H1 (cell line): ENCODE data around the gene CDC42EP1. TPM values are rescaled to one million over a fixed set of nuclear protein-coding genes. Genes with fewer than 3 reads are reported as not detected.

ENCODE experiments used
- CTCF ChIA-PET: fragments of 300-600 bp; sonication (Branson Sonifier 250); formaldehyde crosslinking; loops from one replicate; lab custom pipeline; 2021; ENCODE audit not compliant: partially characterized antibody; lab: Charles Lee
- POLR2A ChIA-PET: fragments of 300-600 bp; sonication (Branson Sonifier 250); formaldehyde crosslinking; loops from one replicate; lab custom pipeline; 2021; ENCODE audit warnings: inconsistent platforms; ENCODE audit not compliant: partially characterized antibody; lab: Charles Lee
- DNase-seq, 2 experiments: peaks; one replicate each; pipeline versions ENCODE4 v3.0.0 to v3.0.0-alpha.2; 2010 to 2022; ENCODE audit warnings: low spot score in 2 of 2, low read depth in 1 of 2, mixed read lengths in 1 of 2
- FAIRE-seq: peaks from 2 replicates; lab custom pipeline; 2011; peaks lifted over from hg19 to GRCh38; lab: Jason Lieb, UNC
- H2AFZ ChIP-seq: 2 replicates; pipeline ENCODE4 v1.8.1; 2012; ENCODE audit warnings: low read length, inconsistent platforms
- H2AK5ac ChIP-seq: 2 replicates; pipeline ENCODE4 v1.6.1; 2013; ENCODE audit warnings: low read depth, low read length
- H2BK120ac ChIP-seq: replicated peaks from 2 replicates; pipeline ENCODE3; 2013; ENCODE audit warnings: low read depth, low read length, inconsistent platforms
- H2BK12ac ChIP-seq: 2 replicates; pipeline ENCODE4 v1.6.1; 2013; ENCODE audit warnings: low read depth, low read length
- H2BK15ac ChIP-seq: 2 replicates; pipeline ENCODE4 v1.6.1; 2013; ENCODE audit warnings: low read length
- H2BK20ac ChIP-seq: 2 replicates; pipeline ENCODE4 v1.6.1; 2013; ENCODE audit warnings: low read length
- H2BK5ac ChIP-seq: 2 replicates; pipeline ENCODE4 v1.6.1; 2013; ENCODE audit warnings: low read depth, low read length
- H3K14ac ChIP-seq: 2 replicates; pipeline ENCODE4 v1.6.1; 2013; ENCODE audit warnings: inconsistent platforms; ENCODE audit not compliant: insufficient read length
- H3K18ac ChIP-seq: 2 replicates; pipeline ENCODE4 v1.6.1; 2013; ENCODE audit warnings: low read length; ENCODE audit errors: extremely low read depth
- H3K23ac ChIP-seq: 2 replicates; pipeline ENCODE4 v1.6.1; 2013; ENCODE audit warnings: inconsistent platforms; ENCODE audit not compliant: insufficient read length
- H3K23me2 ChIP-seq: 2 replicates; pipeline ENCODE4 v1.6.1; 2013; ENCODE audit warnings: low read depth, low read length
- H3K27ac ChIP-seq: 2 replicates; pipeline ENCODE4 v1.6.1; 2011; ENCODE audit warnings: low read depth, low read length, inconsistent platforms
- H3K27me3 ChIP-seq, 4 experiments: replicated peaks in 1 of 4; 1 replicate in 1 of 4; 2 replicates in 3 of 4; pipeline versions ENCODE4 v1.6.1 to v1.8.1; 2011 to 2013; ENCODE audit warnings: low read length in 3 of 4, mild to moderate bottlenecking in 3 of 4, inconsistent platforms in 2 of 4, mixed read lengths in 2 of 4, moderate library complexity in 1 of 4; ENCODE audit not compliant: control insufficient read depth in 3 of 4, insufficient read depth in 3 of 4; ENCODE audit errors: extremely low read depth in 1 of 4
- H3K36me3 ChIP-seq, 4 experiments: 2 replicates each; pipeline versions ENCODE4 v1.6.1 to v1.8.1; 2011 to 2013; ENCODE audit warnings: mild to moderate bottlenecking in 4 of 4, low read length in 3 of 4, moderate library complexity in 2 of 4, control low read depth in 1 of 4, inconsistent platforms in 1 of 4; ENCODE audit not compliant: insufficient read depth in 4 of 4, control insufficient read depth in 2 of 4
- H3K4ac ChIP-seq: replicated peaks from 2 replicates; pipeline ENCODE3; 2013; ENCODE audit warnings: low read length, low read depth, mixed read lengths, inconsistent platforms; ENCODE audit not compliant: insufficient read length
- H3K4me1 ChIP-seq, 4 experiments: replicated peaks in 1 of 4; 1 replicate in 1 of 4; 2 replicates in 3 of 4; pipeline versions ENCODE4 v1.6.1 to v1.8.1; 2011 to 2013; ENCODE audit warnings: low read length in 3 of 4, inconsistent platforms in 2 of 4, mixed read lengths in 1 of 4; ENCODE audit not compliant: insufficient read depth in 4 of 4, control insufficient read depth in 3 of 4
- H3K4me2 ChIP-seq, 2 experiments: 2 replicates each; pipeline versions ENCODE4 v1.6.1 to v1.8.1; 2011 to 2013; ENCODE audit warnings: low read depth in 2 of 2, low read length in 2 of 2, control low read depth in 1 of 2, inconsistent platforms in 1 of 2, mild to moderate bottlenecking in 1 of 2; ENCODE audit not compliant: insufficient read depth in 1 of 2
- H3K4me3 ChIP-seq, 4 experiments: fragments of 200-600, 300-600 bp in 1 of 4; sonication (generic), shearing (Covaris generic), sonication (Bioruptor Twin) in 1 of 4; 2 replicates each; pipeline versions ENCODE4 v1.5.1 to v1.8.1; 2011 to 2016; ENCODE audit warnings: low read length in 4 of 4, low read depth in 3 of 4, control low read depth in 2 of 4, inconsistent platforms in 2 of 4, mild to moderate bottlenecking in 2 of 4, mixed read lengths in 1 of 4, moderate library complexity in 1 of 4; ENCODE audit not compliant: insufficient read depth in 2 of 4; ENCODE audit errors: extremely low read depth in 1 of 4
- H3K56ac ChIP-seq: replicated peaks from 2 replicates; pipeline ENCODE3; 2013; ENCODE audit warnings: low read depth, mild to moderate bottlenecking, mixed read lengths, low read length, inconsistent platforms; ENCODE audit not compliant: insufficient read length
- H3K79me1 ChIP-seq: 2 replicates; pipeline ENCODE4 v1.6.1; 2013; ENCODE audit warnings: low read depth, low read length, control low read depth
- H3K79me2 ChIP-seq, 2 experiments: 2 replicates each; pipeline versions ENCODE4 v1.6.1 to v1.8.1; 2012 to 2013; ENCODE audit warnings: low read length in 2 of 2, mild to moderate bottlenecking in 2 of 2, inconsistent platforms in 1 of 2; ENCODE audit not compliant: insufficient read depth in 2 of 2, control insufficient read depth in 1 of 2
- H3K9ac ChIP-seq, 4 experiments: replicated peaks in 1 of 4; 1 replicate in 1 of 4; 2 replicates in 3 of 4; pipeline versions ENCODE4 v1.6.1 to v1.8.1; 2011 to 2013; ENCODE audit warnings: low read depth in 3 of 4, low read length in 3 of 4, control low read depth in 2 of 4, mild to moderate bottlenecking in 2 of 4, moderate library complexity in 2 of 4, inconsistent platforms in 1 of 4; ENCODE audit errors: extremely low read depth in 1 of 4
- H3K9me3 ChIP-seq, 2 experiments: 2 replicates each; pipeline versions ENCODE4 v1.6.1 to v1.8.1; 2012 to 2013; ENCODE audit warnings: mild to moderate bottlenecking in 2 of 2, moderate library complexity in 2 of 2, control low read depth in 1 of 2, inconsistent platforms in 1 of 2, low read depth in 1 of 2, low read length in 1 of 2, mixed read lengths in 1 of 2; ENCODE audit not compliant: insufficient read depth in 2 of 2
- H4K20me1 ChIP-seq, 2 experiments: replicated peaks in 1 of 2; 2 replicates each; pipeline versions ENCODE3 to v1.8.1; 2011 to 2013; ENCODE audit warnings: inconsistent platforms in 2 of 2, low read length in 2 of 2, mild to moderate bottlenecking in 1 of 2; ENCODE audit not compliant: insufficient read depth in 2 of 2, control insufficient read depth in 1 of 2
- H4K5ac ChIP-seq: 2 replicates; pipeline ENCODE4 v1.6.1; 2013; ENCODE audit warnings: low read length, low read depth, mixed read lengths, inconsistent platforms; ENCODE audit not compliant: insufficient read length
- H4K8ac ChIP-seq: 2 replicates; pipeline ENCODE4 v1.8.0; 2013; ENCODE audit warnings: mild to moderate bottlenecking, moderate library complexity, low read length, inconsistent platforms; ENCODE audit not compliant: insufficient read depth; ENCODE audit errors: extremely low read depth
- H4K91ac ChIP-seq: replicated peaks from 2 replicates; pipeline ENCODE3; 2013; ENCODE audit warnings: low read length, mixed read lengths, inconsistent platforms; ENCODE audit not compliant: insufficient read length
- ASH2L ChIP-seq: fragments of 200-600, 300-600 bp; sonication (generic); IDR thresholded peaks from one replicate; pipeline ENCODE4 v1.7.1; 2017; ENCODE audit warnings: low read length
- ATF3 ChIP-seq: IDR thresholded peaks from 2 replicates; pipeline ENCODE4 v1.6.1; 2011; ENCODE audit warnings: low read depth, mild to moderate bottlenecking, low read length; ENCODE audit not compliant: insufficient read depth
- EZH2 ChIP-seq: fragments of 200-600 bp; sonication (generic); IDR thresholded peaks from 2 replicates; pipeline ENCODE4 v1.7.1; 2012; ENCODE audit warnings: low read depth, mild to moderate bottlenecking, moderate library complexity, low read length, inconsistent platforms; ENCODE audit not compliant: severe bottlenecking
- FOSL1 ChIP-seq: IDR thresholded peaks from 2 replicates; pipeline ENCODE4 v1.6.1; 2011; ENCODE audit warnings: mild to moderate bottlenecking, low read depth, low read length, moderate library complexity; ENCODE audit not compliant: insufficient read depth
- GABPA ChIP-seq: IDR thresholded peaks from 2 replicates; pipeline ENCODE4 v1.6.1; 2011; ENCODE audit warnings: mild to moderate bottlenecking, low read length, moderate library complexity, borderline replicate concordance; ENCODE audit not compliant: insufficient read depth
- GTF2F1 ChIP-seq: IDR thresholded peaks from 2 replicates; pipeline ENCODE4 v1.6.1; 2012; ENCODE audit warnings: low read depth, low read length, improper control_type of control experiment, borderline replicate concordance
- POLR2AphosphoS5 ChIP-seq: IDR thresholded peaks from 2 replicates; pipeline ENCODE4 v1.6.1; 2011; ENCODE audit warnings: low read depth, low read length
- RBBP5 ChIP-seq: IDR thresholded peaks from 2 replicates; pipeline ENCODE4 v1.7.1; 2012; ENCODE audit warnings: low read depth, mild to moderate bottlenecking, inconsistent platforms, low read length, moderate library complexity, borderline replicate concordance
- RFX5 ChIP-seq: IDR thresholded peaks from 2 replicates; pipeline ENCODE4 v1.6.1; 2011; ENCODE audit warnings: low read depth, low read length, improper control_type of control experiment, borderline replicate concordance
- SIRT6 ChIP-seq: IDR thresholded peaks from one replicate; pipeline ENCODE4 v1.7.1; 2012; ENCODE audit warnings: low read length, inconsistent platforms
- SIX5 ChIP-seq: IDR thresholded peaks from 2 replicates; pipeline ENCODE4 v1.6.1; 2011; ENCODE audit warnings: mild to moderate bottlenecking, low read depth, low read length
- SP4 ChIP-seq: IDR thresholded peaks from 2 replicates; pipeline ENCODE4 v1.6.1; 2012; ENCODE audit warnings: low read length, inconsistent platforms
- TBP ChIP-seq: IDR thresholded peaks from 2 replicates; pipeline ENCODE4 v1.6.1; 2011; ENCODE audit warnings: low read depth, low read length, improper control_type of control experiment
- WGBS, 2 experiments: shearing (Covaris generic) in 1 of 2; methylation state at CpG; one replicate each; pipeline versions ENCODE4 v1.1.6 to v1.1.7; 2013 to 2015; ENCODE audit warnings: low lambda C conversion rate in 2 of 2, mixed read lengths in 2 of 2, inconsistent platforms in 1 of 2, low coverage in 1 of 2, missing lambda C conversion rate in 1 of 2; ENCODE audit not compliant: insufficient replicate concordance in 2 of 2, insufficient coverage in 1 of 2, insufficient read length in 1 of 2; ENCODE audit errors: extremely low coverage in 1 of 2, missing lambda C conversion rate in 1 of 2; 5-methylcytosine and 5-hydroxymethylcytosine counted together
- polyA plus RNA-seq, 7 experiments: library from polyadenylated mRNA; depleted of rRNA in 3 of 7; stranded (reverse) in 5 of 7; unstranded in 2 of 7; fragments of >200 nt in 5 of 7; fragments of 200-250 nt in 2 of 7; gene quantifications; 1 replicate in 5 of 7; 2 replicates in 1 of 7; 4 replicates in 1 of 7; pipeline versions ENCODE4 v1.2.1 to v1.2.3, GENCODE V29; 2011 to 2013; ENCODE audit warnings: missing spikeins in 2 of 7, mixed read lengths in 2 of 7
- total RNA-seq: library from RNA; stranded (reverse); fragmentation: NEBNext Ultra II Directional; extraction: Animal tissue kit (Norgen Biotek cat#: 25700); gene quantifications from 2 replicates; pipeline ENCODE4 v1.2.1, GENCODE V29; 2021

CDC42EP1 gene
- total and polyA plus RNA-seq, 2 of the 8 experiments (the other 6 are each of a cell fraction or from before 2014, with no cell fraction given), result 8.3 to 11.2 TPM

- Histone ChIP-seq H3K4me3 (no peak overlapping the region), H2BK12ac (peak overlapping the region; percentile 97; the same call in 1 of the 2 replicates), H3K9me3 (no peaks in the 10 kb centered on the region), H3K18ac (peak overlapping the region; percentile 97), H2AFZ (no peak overlapping the region), H3K27me3 (0 out of 7 replicates have a peak, but pooled peaks cover 0 to 3% (median 0%) of the 10 kb centered on the region in 4 experiments), H2AK5ac (peak overlapping the region; percentile 94), H3K4me2 (peak overlapping the region in 1 of 2 experiments; percentile 44; a peak in 2 of 4 replicates), H3K36me3 (no peaks in the 10 kb centered on the region), H4K20me1 (no peaks in the 10 kb centered on the region), H3K23ac (no peak overlapping the region), H3K4me1 (peaks cover 5 to 25% (median 15%) of the 10 kb centered on the region in 4 experiments), H2BK15ac (peak overlapping the region; percentile 98; the same call in 1 of the 2 replicates), H2BK5ac (peak overlapping the region; percentile 92), H3K4ac (peak overlapping the region; percentile 97), H3K23me2 (0 out of 2 replicates have a peak, but pooled peaks cover 5% of the 10 kb centered on the region), H3K9ac (no peak overlapping the region), H2BK20ac (peak overlapping the region; percentile 72; the same call in 1 of the 2 replicates), H4K5ac (peak overlapping the region; percentile 39), H3K14ac (no peak overlapping the region), H3K27ac (no peak overlapping the region), H2BK120ac (peak overlapping the region; percentile 85), H3K79me1 (no peaks in the 10 kb centered on the region), H4K91ac (peak overlapping the region; percentile 78), H4K8ac (peak overlapping the region; percentile 31; the same call in 1 of the 2 replicates), H3K79me2 (no peaks in the 10 kb centered on the region), H3K56ac (no peak overlapping the region)
- POLR2A ChIA-PET, result interaction anchor here (0.9 to 13.2 kb wide), 4 partner anchors 10 to 61 kb away, joined by 5 to 198 read pairs (median 15); partner anchors contain the start of gene CDC42EP1
- CTCF ChIA-PET, result interaction anchor here (1.0 to 16.8 kb wide), 6 partner anchors 8 to 67 kb away, joined by 3 to 1347 read pairs (median 10); partner anchors contain the start of genes CDC42EP1 and LGALS2
- 81% methylated on average over 9 of the region's 9 CpGs; no CpG with 5 or more reads in 1 of the 2 experiments for WGBS, 2 experiments
- FAIRE-seq (no peak), DNase-seq (no peak)
- TF ChIP-seq SP4, result no peak
- TF ChIP-seq EZH2, result no peak
- TF ChIP-seq ASH2L, result no peak
- TF ChIP-seq SIRT6, result no peak
- TF ChIP-seq ATF3, result no peak
- TF ChIP-seq GTF2F1, result no peak
- no peak for TF ChIP-seq RFX5
- no peak for TF ChIP-seq TBP
- no peak for TF ChIP-seq SIX5
- TF ChIP-seq FOSL1, result no peak
- no peak for TF ChIP-seq GABPA
- no peak for TF ChIP-seq RBBP5
- TF ChIP-seq POLR2AphosphoS5, result no peak
Observed at GRCh38 chr22:37547251-37547741, 13.0 kb upstream of the CDC42EP1 start.
